NCI-H748 (cell line): ENCODE data around the gene COX8A.
"Not testable (repeated sequence)": the region's sequence is repeated elsewhere in the genome, so short reads cannot be mapped to it uniquely, and the experiment has no call there.

Source experiments
- DNase-seq: peaks from one replicate; lab custom pipeline; 2025; ENCODE audit not compliant: unreplicated experiment; lab: John Stamatoyannopoulos, UW

COX8A gene

GRCh38 chr11:63974259-63975143 is at the start of gene COX8A:
COX8A (plus strand) TSS chr11:63974620; CDS start chr11:63974681, 61 bp downstream.
- peak; percentile 100 for DNase-seq

- DNase-seq = no peak
These were observed 44.8 kb upstream of the COX8A start for GRCh38 chr11:63929616-63930015.

GRCh38 chr11:63931045-63931444 is 43.4 kb upstream of the COX8A start:
- DNase-seq = no peak

- DNase-seq = no peak
These were observed 42.5 kb upstream of the COX8A start for GRCh38 chr11:63931876-63932275.

GRCh38 chr11:63933459-63933858 is 41.0 kb upstream of the COX8A start:
- DNase-seq = no peak

GRCh38 chr11:63937713-63938478 is 36.5 kb upstream of the COX8A start:
- DNase-seq = peak; percentile 72

GRCh38 chr11:63938479-63939396 is 35.7 kb upstream of the COX8A start, which contains the start of gene NAA40:
NAA40 (plus strand) TSS chr11:63939002; CDS start chr11:63939097, 95 bp downstream.
- peak; percentile 99 for DNase-seq

GRCh38 chr11:63939397-63939891 is 35.0 kb upstream of the COX8A start:
- peak; percentile 62 for DNase-seq

- no peak for DNase-seq
These were observed 33.6 kb upstream of the COX8A start for GRCh38 chr11:63940786-63941185.

- DNase-seq = no peak
These were observed 32.5 kb upstream of the COX8A start for GRCh38 chr11:63941901-63942300.

- DNase-seq = no peak
These were observed 31.6 kb upstream of the COX8A start for GRCh38 chr11:63942803-63943202.

- no peak for DNase-seq
These were observed 29.4 kb upstream of the COX8A start for GRCh38 chr11:63944987-63945386.

- DNase-seq = peak; percentile 65
These were observed 28.8 kb upstream of the COX8A start for GRCh38 chr11:63945477-63946163.

- no peak for DNase-seq
These were observed 22.5 kb upstream of the COX8A start for GRCh38 chr11:63951779-63952536.

GRCh38 chr11:63952570-63952969 is 21.9 kb upstream of the COX8A start:
- DNase-seq = no peak

GRCh38 chr11:63958008-63958407 is 16.4 kb upstream of the COX8A start:
- DNase-seq = no peak

GRCh38 chr11:63961608-63962412 is 12.6 kb upstream of the COX8A start:
- DNase-seq = peak; percentile 57

GRCh38 chr11:63963895-63964294 is 10.5 kb upstream of the COX8A start:
- DNase-seq = not testable (repeated sequence)

GRCh38 chr11:63966444-63966843 is 8.0 kb upstream of the COX8A start:
- no peak for DNase-seq
